Parathyroid adenoma (tissue), 2 donors: Measurements from ENCODE around the gene POLR3H.
A peak's percentile ranks its signal among the peaks of the same experiment; 100 is the strongest.

ENCODE experiments used
- H2AFZ ChIP-seq: fragments of 300-600 bp; sonication (generic); one replicate; pipeline ENCODE4 v1.7.0; 2017; ENCODE audit warnings: antibody characterized with exemption, mild to moderate bottlenecking
- H3K27ac ChIP-seq: fragments of 300-600 bp; sonication (generic); one replicate; pipeline ENCODE4 v1.7.0; 2017
- H3K27me3 ChIP-seq: fragments of 300-600 bp; sonication (generic); one replicate; pipeline ENCODE4 v1.7.0; 2017; ENCODE audit warnings: low read length; ENCODE audit not compliant: control insufficient read depth, insufficient read depth
- H3K36me3 ChIP-seq: fragments of 300-600 bp; sonication (generic); one replicate; pipeline ENCODE4 v1.7.0; 2017; ENCODE audit warnings: low read length; ENCODE audit not compliant: control insufficient read depth, insufficient read depth
- H3K4me1 ChIP-seq: fragments of 300-600 bp; sonication (generic); one replicate; pipeline ENCODE4 v1.7.0; 2017; ENCODE audit warnings: control low read depth
- H3K4me2 ChIP-seq: fragments of 300-600 bp; sonication (generic); one replicate; pipeline ENCODE4 v1.7.0; 2017; ENCODE audit warnings: low read length
- H3K4me3 ChIP-seq: fragments of 300-600 bp; sonication (generic); one replicate; pipeline ENCODE4 v1.7.0; 2017; ENCODE audit warnings: low read depth, low read length
- H3K79me2 ChIP-seq: fragments of 300-600 bp; sonication (generic); one replicate; pipeline ENCODE4 v1.7.0; 2017; ENCODE audit warnings: control low read depth
- H3K9ac ChIP-seq: fragments of 300-600 bp; sonication (generic); one replicate; pipeline ENCODE4 v1.7.0; 2017; ENCODE audit warnings: mild to moderate bottlenecking
- H3K9me3 ChIP-seq: fragments of 300-600 bp; sonication (generic); one replicate; pipeline ENCODE4 v1.7.0; 2017; ENCODE audit warnings: low read length; ENCODE audit not compliant: control insufficient read depth
- TF ChIP-seq, protein P1 (sequence below): fragments of 300-600 bp; sonication (generic); IDR thresholded peaks from one replicate; pipeline ENCODE4 v1.7.0; 2017; ENCODE audit warnings: antibody characterized with exemption, mild to moderate bottlenecking
- donor health status: primary hyperparathyroidism.

Gene POLR3H

DNA sequence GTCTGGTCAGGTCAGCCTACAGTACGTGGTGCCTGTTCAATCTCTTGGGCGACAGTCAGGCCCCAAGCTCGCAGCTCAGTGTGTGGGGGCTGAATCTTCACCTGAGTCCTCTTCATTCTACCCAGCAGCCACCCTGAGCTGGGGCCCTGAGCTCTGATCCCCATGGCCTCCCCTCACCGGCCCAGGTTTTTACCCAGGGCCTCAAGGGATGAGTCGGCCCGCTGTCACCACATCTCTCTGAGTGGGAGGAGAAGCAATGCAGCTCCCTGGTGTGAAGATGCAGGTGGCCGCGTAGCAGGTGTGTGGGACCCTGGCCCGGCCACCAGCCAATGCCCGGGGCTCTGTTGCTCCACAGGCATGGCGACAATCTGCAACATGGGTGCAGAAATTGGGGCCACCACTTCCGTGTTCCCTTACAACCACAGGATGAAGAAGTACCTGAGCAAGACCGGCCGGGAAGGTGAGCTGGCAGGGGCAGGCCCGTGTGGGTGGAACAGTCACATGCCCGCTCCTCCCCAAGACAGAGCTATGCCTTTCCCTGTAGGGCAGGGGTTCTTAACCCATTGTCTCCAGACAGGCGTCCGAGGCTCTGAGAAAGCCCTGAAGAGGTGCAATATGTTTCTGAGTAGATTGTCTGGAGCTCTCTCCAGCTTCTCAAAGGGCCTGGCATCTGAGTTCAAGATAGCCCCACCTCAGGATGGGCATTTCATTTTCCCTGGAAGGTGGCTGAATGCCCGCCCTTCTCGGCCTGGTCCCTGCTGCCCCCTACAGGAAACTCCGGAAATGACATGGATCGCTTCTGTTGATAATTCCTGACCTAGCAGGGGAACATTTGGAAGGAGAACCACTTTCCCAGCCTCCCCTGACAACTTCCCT, 26.9 kb downstream of the POLR3H start:
- TF ChIP-seq, protein P1, sequence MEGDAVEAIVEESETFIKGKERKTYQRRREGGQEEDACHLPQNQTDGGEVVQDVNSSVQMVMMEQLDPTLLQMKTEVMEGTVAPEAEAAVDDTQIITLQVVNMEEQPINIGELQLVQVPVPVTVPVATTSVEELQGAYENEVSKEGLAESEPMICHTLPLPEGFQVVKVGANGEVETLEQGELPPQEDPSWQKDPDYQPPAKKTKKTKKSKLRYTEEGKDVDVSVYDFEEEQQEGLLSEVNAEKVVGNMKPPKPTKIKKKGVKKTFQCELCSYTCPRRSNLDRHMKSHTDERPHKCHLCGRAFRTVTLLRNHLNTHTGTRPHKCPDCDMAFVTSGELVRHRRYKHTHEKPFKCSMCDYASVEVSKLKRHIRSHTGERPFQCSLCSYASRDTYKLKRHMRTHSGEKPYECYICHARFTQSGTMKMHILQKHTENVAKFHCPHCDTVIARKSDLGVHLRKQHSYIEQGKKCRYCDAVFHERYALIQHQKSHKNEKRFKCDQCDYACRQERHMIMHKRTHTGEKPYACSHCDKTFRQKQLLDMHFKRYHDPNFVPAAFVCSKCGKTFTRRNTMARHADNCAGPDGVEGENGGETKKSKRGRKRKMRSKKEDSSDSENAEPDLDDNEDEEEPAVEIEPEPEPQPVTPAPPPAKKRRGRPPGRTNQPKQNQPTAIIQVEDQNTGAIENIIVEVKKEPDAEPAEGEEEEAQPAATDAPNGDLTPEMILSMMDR: peak; percentile 85
- Histone ChIP-seq H3K27me3 (no peaks in the 10 kb centered on the region), H3K9me3 (no peaks in the 10 kb centered on the region), H3K4me1 (peaks cover 6% of the 10 kb centered on the region), H3K4me3 (no peak overlapping the region), H3K79me2 (peaks cover 2% of the 10 kb centered on the region), H2AFZ (no peak overlapping the region), H3K27ac (no peak overlapping the region), H3K4me2 (no peak overlapping the region), H3K36me3 (no peaks in the 10 kb centered on the region), H3K9ac (no peak overlapping the region)

DNA sequence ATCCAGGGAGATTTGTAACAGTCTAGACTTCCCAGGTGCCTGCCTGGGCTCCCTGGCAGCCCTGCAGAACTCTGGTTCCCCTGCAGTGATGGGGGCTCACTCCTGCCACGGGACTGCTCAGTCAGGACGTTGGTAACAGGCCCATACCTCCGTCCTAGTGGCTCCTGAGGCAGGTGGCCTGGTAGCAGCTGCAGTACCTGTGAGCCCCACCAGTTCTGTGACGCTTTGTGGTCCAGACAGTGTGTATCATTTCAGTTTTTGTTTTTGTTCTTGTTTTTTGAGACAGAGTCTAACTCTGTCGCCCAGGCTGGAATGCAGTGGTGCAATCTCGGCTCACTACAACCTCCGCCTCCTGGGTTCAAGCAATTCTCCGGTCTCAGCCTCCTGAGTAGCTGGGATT, 27.8 kb downstream of the POLR3H start:
- no peak overlapping the region for H3K9ac ChIP-seq
- H3K27me3 ChIP-seq: no peaks in the 10 kb centered on the region
- H3K79me2 ChIP-seq: peaks cover 2% of the 10 kb centered on the region
- no peak overlapping the region for H3K27ac ChIP-seq
- TF ChIP-seq, protein P1: no peak
- no peak overlapping the region for H2AFZ ChIP-seq
- no peak overlapping the region for H3K4me2 ChIP-seq
- no peaks in the 10 kb centered on the region for H3K9me3 ChIP-seq
- H3K4me3 ChIP-seq: no peak overlapping the region
- H3K36me3 ChIP-seq: no peaks in the 10 kb centered on the region
- peaks cover 8% of the 10 kb centered on the region for H3K4me1 ChIP-seq

DNA sequence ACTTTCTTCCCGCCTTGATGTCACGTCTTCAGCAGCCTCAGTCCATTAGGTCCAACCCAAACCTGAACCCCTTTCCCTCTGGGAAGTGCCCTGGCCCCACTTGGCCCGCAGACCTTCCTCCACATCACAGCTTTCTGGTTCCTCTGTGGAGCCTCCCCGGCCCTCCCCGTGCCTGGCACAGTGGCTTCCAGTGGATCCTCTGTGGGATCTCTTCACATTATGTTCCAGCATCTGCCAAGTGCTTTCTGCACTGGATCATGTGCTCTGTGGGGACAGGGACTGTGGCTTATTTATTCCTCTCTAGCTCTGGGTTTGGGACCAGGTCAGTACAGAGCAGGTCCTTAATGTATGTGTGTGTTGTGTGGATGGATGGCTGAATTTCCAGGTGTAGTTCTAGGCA, 30.9 kb downstream of the POLR3H start:
- H3K36me3 ChIP-seq: no peaks in the 10 kb centered on the region
- H3K4me1 ChIP-seq: peaks cover 20% of the 10 kb centered on the region
- peaks cover 4% of the 10 kb centered on the region for H3K79me2 ChIP-seq
- H3K9ac ChIP-seq: no peak overlapping the region
- H3K9me3 ChIP-seq: no peaks in the 10 kb centered on the region
- no peak overlapping the region for H2AFZ ChIP-seq
- TF ChIP-seq, protein P1: no peak
- H3K27me3 ChIP-seq: no peaks in the 10 kb centered on the region
- H3K27ac ChIP-seq: peak overlapping the region; percentile 68
- no peak overlapping the region for H3K4me3 ChIP-seq
- H3K4me2 ChIP-seq: peak overlapping the region; percentile 42

DNA sequence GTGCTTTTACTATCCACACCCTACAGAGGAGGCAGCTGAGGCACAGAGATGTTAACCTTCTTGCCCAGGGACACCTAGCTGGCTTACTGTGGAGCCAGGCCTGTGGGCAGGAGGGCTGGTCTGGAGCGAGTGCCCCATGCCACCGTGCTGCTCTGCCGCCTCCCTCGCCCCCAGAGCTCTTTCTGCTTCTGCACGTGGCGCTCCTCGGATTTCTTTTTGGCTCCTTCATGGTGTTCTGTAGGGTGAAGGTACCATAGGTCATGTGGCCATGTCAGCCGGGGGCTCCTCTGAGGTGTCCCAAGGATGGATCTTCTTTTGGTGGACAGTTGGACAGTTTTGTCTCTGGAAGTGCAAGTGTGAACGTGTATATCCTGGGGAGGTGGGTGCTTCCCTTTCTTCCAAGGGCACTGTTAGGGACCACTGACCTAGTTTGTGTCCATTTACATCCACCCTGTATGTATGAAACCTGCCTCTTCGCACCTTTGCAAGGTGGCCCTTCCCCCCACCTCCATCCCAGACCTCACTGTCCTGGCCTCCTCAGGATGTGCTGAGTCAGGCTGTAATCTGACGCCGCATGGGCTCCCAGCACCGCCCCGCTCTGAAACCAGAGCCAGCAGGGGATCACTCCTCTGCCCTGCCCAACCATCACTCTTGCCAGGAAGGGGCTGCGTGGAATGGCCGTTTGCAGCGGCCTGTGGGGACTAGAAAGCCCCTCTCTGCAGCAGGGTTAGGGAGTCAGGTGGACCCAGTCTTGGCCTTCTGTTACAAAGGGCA, 31.7 kb downstream of the POLR3H start:
- Histone ChIP-seq H3K79me2 (peaks cover 4% of the 10 kb centered on the region), H3K36me3 (no peaks in the 10 kb centered on the region), H2AFZ (no peak overlapping the region), H3K9me3 (no peaks in the 10 kb centered on the region), H3K27me3 (no peaks in the 10 kb centered on the region), H3K4me1 (peaks cover 26% of the 10 kb centered on the region), H3K27ac (peak overlapping the region; percentile 68), H3K9ac (no peak overlapping the region), H3K4me2 (peak overlapping the region; percentile 42), H3K4me3 (peak overlapping the region; percentile 38)
- TF ChIP-seq, protein P1: no peak
